ENCODE measurements around the gene STH. TPM values are rescaled to one million over a fixed set of nuclear protein-coding genes. Genes with fewer than 3 reads are reported as not detected.

Gene STH
- total RNA-seq, 1 experiment from 2014 or later, result not detected

GRCh38 chr17:46001390-46002310 is 2.6 kb downstream of the STH start:
- TF ChIP-seq POLR2AphosphoS5 (IDR thresholded peaks at IDR 0.05; ENCODE audit: low read depth, low read length) (no peak), TCF7L2 (IDR thresholded peaks at IDR 0.05; ENCODE audit: low read depth, low read length) (no peak), SIN3A (IDR thresholded peaks at IDR 0.05; ENCODE audit: borderline replicate concordance, insufficient read depth, low read depth, low read length) (no peak)
- TF ChIP-seq, protein P1, sequence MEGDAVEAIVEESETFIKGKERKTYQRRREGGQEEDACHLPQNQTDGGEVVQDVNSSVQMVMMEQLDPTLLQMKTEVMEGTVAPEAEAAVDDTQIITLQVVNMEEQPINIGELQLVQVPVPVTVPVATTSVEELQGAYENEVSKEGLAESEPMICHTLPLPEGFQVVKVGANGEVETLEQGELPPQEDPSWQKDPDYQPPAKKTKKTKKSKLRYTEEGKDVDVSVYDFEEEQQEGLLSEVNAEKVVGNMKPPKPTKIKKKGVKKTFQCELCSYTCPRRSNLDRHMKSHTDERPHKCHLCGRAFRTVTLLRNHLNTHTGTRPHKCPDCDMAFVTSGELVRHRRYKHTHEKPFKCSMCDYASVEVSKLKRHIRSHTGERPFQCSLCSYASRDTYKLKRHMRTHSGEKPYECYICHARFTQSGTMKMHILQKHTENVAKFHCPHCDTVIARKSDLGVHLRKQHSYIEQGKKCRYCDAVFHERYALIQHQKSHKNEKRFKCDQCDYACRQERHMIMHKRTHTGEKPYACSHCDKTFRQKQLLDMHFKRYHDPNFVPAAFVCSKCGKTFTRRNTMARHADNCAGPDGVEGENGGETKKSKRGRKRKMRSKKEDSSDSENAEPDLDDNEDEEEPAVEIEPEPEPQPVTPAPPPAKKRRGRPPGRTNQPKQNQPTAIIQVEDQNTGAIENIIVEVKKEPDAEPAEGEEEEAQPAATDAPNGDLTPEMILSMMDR (IDR thresholded peaks at IDR 0.05), result no peak
- TF ChIP-seq, protein P2, sequence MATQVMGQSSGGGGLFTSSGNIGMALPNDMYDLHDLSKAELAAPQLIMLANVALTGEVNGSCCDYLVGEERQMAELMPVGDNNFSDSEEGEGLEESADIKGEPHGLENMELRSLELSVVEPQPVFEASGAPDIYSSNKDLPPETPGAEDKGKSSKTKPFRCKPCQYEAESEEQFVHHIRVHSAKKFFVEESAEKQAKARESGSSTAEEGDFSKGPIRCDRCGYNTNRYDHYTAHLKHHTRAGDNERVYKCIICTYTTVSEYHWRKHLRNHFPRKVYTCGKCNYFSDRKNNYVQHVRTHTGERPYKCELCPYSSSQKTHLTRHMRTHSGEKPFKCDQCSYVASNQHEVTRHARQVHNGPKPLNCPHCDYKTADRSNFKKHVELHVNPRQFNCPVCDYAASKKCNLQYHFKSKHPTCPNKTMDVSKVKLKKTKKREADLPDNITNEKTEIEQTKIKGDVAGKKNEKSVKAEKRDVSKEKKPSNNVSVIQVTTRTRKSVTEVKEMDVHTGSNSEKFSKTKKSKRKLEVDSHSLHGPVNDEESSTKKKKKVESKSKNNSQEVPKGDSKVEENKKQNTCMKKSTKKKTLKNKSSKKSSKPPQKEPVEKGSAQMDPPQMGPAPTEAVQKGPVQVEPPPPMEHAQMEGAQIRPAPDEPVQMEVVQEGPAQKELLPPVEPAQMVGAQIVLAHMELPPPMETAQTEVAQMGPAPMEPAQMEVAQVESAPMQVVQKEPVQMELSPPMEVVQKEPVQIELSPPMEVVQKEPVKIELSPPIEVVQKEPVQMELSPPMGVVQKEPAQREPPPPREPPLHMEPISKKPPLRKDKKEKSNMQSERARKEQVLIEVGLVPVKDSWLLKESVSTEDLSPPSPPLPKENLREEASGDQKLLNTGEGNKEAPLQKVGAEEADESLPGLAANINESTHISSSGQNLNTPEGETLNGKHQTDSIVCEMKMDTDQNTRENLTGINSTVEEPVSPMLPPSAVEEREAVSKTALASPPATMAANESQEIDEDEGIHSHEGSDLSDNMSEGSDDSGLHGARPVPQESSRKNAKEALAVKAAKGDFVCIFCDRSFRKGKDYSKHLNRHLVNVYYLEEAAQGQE (IDR thresholded peaks at IDR 0.05; ENCODE audit: insufficient read depth in 1 of 2, low read depth in 2 of 2, low read length in 1 of 2), result no peak
- H3K36me3 ChIP-seq (ENCODE audit: control insufficient read depth, insufficient read depth, low read length), result no peaks in the 10 kb centered on the region
- H3K27me3 ChIP-seq (ENCODE audit: control insufficient read depth, insufficient read depth, low read length), result no peaks in the 10 kb centered on the region
- intact Hi-C loops (cut with micrococcal nuclease; ENCODE audit: unreplicated experiment) (no loop called here), in situ Hi-C loops (cut with HindIII; ENCODE audit: low pct_unique_long_range_greater_than_20kb, low sequenced_read_pairs) (no loop called here)
- no peak overlapping the region for H3K4me3 ChIP-seq (ENCODE audit: low read depth in 2 of 2, low read length in 2 of 2)
- H3K4me1 ChIP-seq (ENCODE audit: control insufficient read depth, insufficient read depth, low read length), result no peaks in the 10 kb centered on the region
- DNase-seq (ENCODE audit: low read depth, low spot score), result no peak
- H3K27ac ChIP-seq (ENCODE audit: low read length), result no peak overlapping the region
- BruUV-seq (replicated peaks), result no TSS peak
- ChIA-PET POLR2A (no interaction called here), CTCF (interaction anchor here (0.6 kb wide), 2 partner anchors 191 to 376 kb away, joined by 4 to 7 read pairs; partner anchors contain the start of gene KANSL1)
- H3K9me3 ChIP-seq (ENCODE audit: control insufficient read depth, insufficient read depth, low read depth, low read length), result no peaks in the 10 kb centered on the region
- ATAC-seq, result 0 out of 2 replicates have a peak, but pooled peaks have one; percentile 9

GRCh38 chr17:46002311-46002972 is 3.4 kb downstream of the STH start:
- TF ChIP-seq SIN3A (IDR thresholded peaks at IDR 0.05; ENCODE audit: borderline replicate concordance, insufficient read depth, low read depth, low read length), result no peak
- TF ChIP-seq, protein P1 (IDR thresholded peaks at IDR 0.05), result peak; percentile 83
- intact Hi-C loops (cut with micrococcal nuclease; ENCODE audit: unreplicated experiment), result no loop called here
- Histone ChIP-seq H3K4me3 (ENCODE audit: low read depth in 2 of 2, low read length in 2 of 2) (no peak overlapping the region), H3K27ac (ENCODE audit: low read length) (no peak overlapping the region), H3K27me3 (ENCODE audit: control insufficient read depth, insufficient read depth, low read length) (no peaks in the 10 kb centered on the region), H3K36me3 (ENCODE audit: control insufficient read depth, insufficient read depth, low read length) (no peaks in the 10 kb centered on the region), H3K4me1 (ENCODE audit: control insufficient read depth, insufficient read depth, low read length) (no peaks in the 10 kb centered on the region), H3K9me3 (ENCODE audit: control insufficient read depth, insufficient read depth, low read depth, low read length) (no peaks in the 10 kb centered on the region)
- in situ Hi-C loops (cut with HindIII; ENCODE audit: low pct_unique_long_range_greater_than_20kb, low sequenced_read_pairs), result no loop called here
- BruUV-seq (replicated peaks), result no TSS peak
- DNase-seq (ENCODE audit: low read depth, low spot score) (peak; percentile 20), ATAC-seq (peak; percentile 92)
- CTCF ChIA-PET, result interaction anchor here (0.6 to 1.6 kb wide), 2 partner anchors 211 to 377 kb away, joined by 4 to 5 read pairs; no protein-coding TSS in a partner anchor
- POLR2A ChIA-PET, result no interaction called here
